ENCODE measurements around the gene TOP2A.

The TOP2A gene

DNA sequence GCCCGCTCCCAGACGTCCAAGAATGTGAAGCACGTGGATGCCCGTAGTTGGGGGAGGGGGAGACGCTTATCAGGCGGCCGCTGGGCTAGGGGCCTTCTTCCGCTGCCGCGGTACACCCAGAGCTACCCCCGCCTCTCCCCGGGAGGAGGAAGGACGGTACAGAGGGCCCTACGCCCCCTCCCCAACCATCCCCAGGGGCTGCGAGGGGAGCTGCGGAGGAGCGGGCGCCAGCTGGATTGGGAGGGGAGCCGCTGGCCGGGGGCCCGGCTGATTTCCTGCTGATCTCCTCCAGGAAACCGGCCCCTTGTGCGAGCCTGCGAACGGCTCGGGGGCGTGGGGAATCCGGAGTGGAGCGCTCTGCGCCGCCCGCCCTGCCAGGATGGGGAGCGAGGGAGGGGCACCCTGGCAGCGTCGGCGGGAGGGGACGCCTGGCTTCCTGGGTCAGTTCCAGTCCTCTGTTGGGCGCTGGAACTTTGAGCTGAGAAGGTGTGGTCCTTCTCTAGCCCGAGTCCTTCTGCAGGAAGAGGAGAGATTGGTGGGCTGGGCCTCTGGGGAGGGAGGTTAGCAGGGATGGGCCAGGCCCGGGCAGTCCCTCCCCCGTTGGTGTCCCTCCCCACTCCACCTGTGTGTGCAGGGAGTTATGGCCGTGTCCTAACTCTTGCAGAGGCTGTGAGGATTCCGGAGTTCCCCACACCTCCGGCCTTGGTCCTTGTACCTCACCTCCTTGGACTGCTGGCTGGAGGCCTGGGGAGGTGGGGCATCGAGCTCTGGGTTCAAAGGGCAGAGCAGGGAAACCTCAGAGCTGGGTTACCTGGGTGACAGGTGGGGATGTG is 72.3 kb downstream of the TOP2A start:
- DNase-seq = peak; percentile 77 to 79

DNA sequence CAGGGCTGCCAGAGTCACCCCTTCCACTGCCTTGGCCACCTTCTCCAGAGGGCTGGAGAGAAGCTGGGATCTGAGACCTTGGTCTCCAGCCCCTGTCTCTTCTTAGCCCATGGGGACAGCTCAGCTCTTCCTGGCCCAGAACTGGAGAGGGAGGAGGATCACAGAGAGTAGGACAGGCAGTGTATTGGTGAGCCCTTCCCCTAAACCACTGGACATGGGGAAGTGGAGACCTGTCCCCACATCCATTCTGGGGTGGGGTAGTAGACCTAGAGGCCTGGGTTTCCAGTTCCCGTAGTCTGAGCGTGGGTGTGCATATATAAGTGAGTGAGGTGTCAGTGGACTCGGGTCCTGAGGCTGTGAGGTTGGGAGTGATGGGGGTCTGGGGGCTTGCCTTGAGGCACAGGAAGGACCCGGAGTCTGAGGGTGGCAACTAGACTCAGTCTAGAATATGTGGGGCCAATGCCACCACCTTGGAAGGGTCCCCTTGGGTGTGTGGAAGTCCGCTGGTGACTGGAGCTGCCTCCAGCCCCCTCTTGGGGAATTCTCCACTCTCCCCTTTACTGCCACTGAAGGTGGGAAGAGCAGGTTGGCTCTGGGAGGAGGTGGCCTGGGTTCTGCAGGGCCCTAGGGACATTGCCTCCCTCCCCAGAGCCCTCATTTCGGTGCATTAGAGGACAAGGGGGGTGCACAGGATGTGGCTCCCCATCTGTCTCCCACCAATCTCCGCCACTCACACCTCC is 73.1 kb downstream of the TOP2A start:
- DNase-seq = no peak

GRCh38 chr17:40343219-40344119 is 74.2 kb downstream of the TOP2A start:
- DNase-seq = peak; percentile 51 to 76

DNA sequence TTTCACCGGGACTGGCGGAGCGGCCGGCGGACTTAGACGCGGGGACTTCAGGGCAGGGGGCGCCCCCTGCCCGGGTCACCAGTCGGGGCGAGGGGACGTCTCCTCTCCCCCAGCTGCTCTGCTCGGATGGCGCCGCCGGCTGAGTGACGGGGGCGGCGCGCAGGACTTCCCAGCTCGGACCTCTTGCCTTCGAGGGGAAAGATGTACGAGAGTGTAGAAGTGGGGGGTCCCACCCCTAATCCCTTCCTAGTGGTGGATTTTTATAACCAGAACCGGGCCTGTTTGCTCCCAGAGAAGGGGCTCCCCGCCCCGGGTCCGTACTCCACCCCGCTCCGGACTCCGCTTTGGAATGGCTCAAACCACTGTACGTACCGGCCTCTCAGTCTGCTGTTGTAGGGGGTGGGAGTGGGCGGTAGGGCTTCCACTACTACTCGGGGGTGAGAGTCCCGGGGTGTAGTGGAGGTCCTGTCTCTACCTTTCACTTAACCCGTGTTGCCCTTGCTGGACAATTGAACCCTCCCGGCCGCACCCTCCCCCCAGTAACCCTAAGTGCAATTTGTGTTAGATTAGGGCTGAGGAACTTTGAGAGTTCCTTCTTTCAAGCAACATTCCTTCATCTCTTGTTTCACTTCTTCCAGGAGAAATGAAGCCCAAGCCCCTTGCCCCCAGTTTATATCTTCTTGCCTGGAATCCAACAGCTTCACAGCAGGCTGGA is 75.0 kb downstream of the TOP2A start:
- DNase-seq = no peak

- peak; percentile 32 to 50 for DNase-seq
Measured at GRCh38 chr17:40341808-40342503, 75.7 kb downstream of the TOP2A start.

GRCh38 chr17:40340880-40341807 is 76.6 kb downstream of the TOP2A start:
- peak; percentile 73 to 81 for DNase-seq

DNA sequence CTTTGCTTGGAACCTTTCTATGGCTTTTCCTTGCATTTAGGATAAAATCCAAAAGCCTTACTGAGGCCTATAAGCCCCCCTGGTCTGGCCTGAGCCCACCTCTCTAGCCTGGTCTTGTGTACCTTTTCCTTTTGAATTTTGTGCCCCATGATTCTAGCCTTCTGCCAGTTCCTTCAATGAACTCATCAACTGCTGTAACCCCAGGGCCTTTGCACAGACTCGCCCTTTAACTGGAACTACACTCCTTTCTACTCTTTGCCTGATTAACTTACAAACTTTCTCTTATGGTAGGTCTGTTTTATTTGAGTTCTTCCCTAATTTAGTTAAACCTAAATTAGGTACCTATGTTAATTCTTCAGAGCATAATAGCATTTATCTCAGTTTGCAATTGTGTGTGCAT is 77.4 kb downstream of the TOP2A start:
- DNase-seq = no peak

DNA sequence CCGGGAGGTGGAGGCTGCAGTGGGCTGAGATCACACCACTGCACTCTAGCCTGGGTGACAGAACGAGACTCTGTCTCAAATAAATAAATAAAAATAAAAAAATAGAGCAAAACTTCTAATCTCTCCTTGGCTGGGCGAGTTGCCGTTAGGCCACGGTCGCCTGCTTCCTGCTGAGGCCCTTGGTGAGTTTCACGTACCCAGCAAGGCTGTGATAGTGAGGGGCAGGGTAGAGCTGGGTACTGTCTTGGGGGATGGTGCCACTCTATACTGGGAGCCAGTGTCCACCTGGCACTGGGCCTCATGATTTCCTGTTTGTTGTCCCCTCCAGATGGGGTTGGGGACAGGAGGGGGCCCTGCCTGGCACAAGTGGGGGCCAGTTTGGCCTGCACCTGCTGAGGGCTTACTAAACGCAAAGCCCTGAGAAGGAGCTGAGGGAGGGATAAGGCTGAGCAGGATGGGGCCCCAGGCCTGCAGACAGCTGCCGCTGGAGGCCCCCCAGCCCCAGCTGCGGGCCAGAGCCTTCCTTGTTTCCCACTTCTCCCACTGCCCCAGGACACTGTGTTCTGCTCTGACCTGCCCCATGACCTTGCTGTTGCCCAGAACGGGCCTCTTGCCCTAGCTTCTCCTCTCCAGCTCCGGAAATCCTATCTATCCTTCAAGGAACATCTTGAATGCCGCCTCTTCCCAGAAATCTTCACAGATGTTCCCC is 78.6 kb downstream of the TOP2A start:
- no peak for DNase-seq
